Activated CD8-positive, alpha-beta T cell treated with anti-CD3 and anti-CD28 coated beads for 36 hours (primary cell): ENCODE data around the gene CLDN6. TPM values are rescaled to one million over a fixed set of nuclear protein-coding genes. Genes with fewer than 3 reads are reported as not detected.

Source experiments
- ATAC-seq: fragments of 200-7000 bp; cut with Tn5 transposase; one replicate; pipeline ENCODE4 v1.10.0; 2021; ENCODE audit warnings: mild to moderate bottlenecking, moderate library complexity
- CTCF ChIA-PET: fragments of 350-600 bp; sonication (Branson Sonifier 250); formaldehyde crosslinking; loops from one replicate; lab custom pipeline; 2021; ENCODE audit warnings: antibody characterized with exemption; lab: Charles Lee
- POLR2A ChIA-PET: fragments of 350-600 bp; sonication (Branson Sonifier 250); formaldehyde crosslinking; loops from one replicate; lab custom pipeline; 2021; ENCODE audit warnings: antibody characterized with exemption; lab: Charles Lee
- DNase-seq: peaks from one replicate; pipeline ENCODE4 v3.0.0-alpha.2; 2020
- H3K27ac Mint-ChIP-seq: one replicate; pipeline ENCODE4 v1.8.0; 2021; ENCODE audit warnings: mild to moderate bottlenecking, mixed read lengths
- H3K27me3 Mint-ChIP-seq: one replicate; pipeline ENCODE4 v1.8.0; 2021; ENCODE audit warnings: mixed read lengths
- H3K36me3 Mint-ChIP-seq: one replicate; pipeline ENCODE4 v1.8.0; 2021; ENCODE audit warnings: low read depth, mixed read lengths
- H3K4me1 Mint-ChIP-seq: one replicate; pipeline ENCODE4 v1.8.0; 2021; ENCODE audit warnings: low read depth, mixed read lengths
- H3K4me3 Mint-ChIP-seq: one replicate; pipeline ENCODE4 v1.8.0; 2021; ENCODE audit warnings: mild to moderate bottlenecking, moderate library complexity, mixed read lengths
- H3K9me3 Mint-ChIP-seq: one replicate; pipeline ENCODE4 v1.8.0; 2021; ENCODE audit warnings: mixed read lengths
- intact Hi-C: fragments of 100-400 bp; cut with micrococcal nuclease; formaldehyde crosslinking; loops from one replicate; pipeline ENCODE4 v1.10.0; 2022
- total RNA-seq, 2 experiments: library from RNA; stranded (reverse); gene quantifications; one replicate each; pipeline ENCODE4 v1.2.3, GENCODE V29; 2021
- TF ChIP-seq, protein P1 (sequence below): fragments of 200-600 bp; IDR thresholded peaks from one replicate; pipeline ENCODE4 v1.8.0; 2022; ENCODE audit warnings: antibody characterized with exemption, mild to moderate bottlenecking

Gene CLDN6
- total RNA-seq, 2 experiments from 2014 or later, result not detected

DNA sequence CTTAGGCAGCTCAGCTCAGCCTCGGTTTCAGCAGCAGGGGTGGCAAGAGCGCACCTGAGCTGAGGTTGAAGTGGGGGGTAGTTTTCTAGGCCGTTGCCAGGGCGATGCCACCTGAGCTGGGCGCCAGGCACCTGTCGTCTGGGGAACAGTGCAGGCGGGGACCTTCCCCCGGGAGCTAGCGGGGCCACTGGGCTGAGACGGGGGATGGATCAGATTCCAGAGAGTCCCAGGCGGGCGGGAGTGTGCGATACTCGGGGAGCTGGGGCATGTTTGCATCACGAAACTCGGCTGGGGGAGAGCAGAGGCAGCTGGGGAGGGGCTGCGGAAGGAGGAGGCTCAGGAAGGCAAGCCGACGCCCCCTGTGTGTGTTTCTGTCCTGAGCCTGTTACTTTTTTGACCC lies 5.7 kb downstream of the CLDN6 start:
- H3K4me3 Mint-ChIP-seq, result no peak overlapping the region
- POLR2A ChIA-PET, result interaction anchor here (0.9 kb wide), 1 partner anchor 18 kb away, joined by 3 read pairs; no protein-coding TSS in a partner anchor
- TF ChIP-seq, protein P1, sequence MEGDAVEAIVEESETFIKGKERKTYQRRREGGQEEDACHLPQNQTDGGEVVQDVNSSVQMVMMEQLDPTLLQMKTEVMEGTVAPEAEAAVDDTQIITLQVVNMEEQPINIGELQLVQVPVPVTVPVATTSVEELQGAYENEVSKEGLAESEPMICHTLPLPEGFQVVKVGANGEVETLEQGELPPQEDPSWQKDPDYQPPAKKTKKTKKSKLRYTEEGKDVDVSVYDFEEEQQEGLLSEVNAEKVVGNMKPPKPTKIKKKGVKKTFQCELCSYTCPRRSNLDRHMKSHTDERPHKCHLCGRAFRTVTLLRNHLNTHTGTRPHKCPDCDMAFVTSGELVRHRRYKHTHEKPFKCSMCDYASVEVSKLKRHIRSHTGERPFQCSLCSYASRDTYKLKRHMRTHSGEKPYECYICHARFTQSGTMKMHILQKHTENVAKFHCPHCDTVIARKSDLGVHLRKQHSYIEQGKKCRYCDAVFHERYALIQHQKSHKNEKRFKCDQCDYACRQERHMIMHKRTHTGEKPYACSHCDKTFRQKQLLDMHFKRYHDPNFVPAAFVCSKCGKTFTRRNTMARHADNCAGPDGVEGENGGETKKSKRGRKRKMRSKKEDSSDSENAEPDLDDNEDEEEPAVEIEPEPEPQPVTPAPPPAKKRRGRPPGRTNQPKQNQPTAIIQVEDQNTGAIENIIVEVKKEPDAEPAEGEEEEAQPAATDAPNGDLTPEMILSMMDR, result no peak
- H3K27ac Mint-ChIP-seq, result no peak overlapping the region
- H3K9me3 Mint-ChIP-seq, result no peaks in the 10 kb centered on the region
- no peak for ATAC-seq
- intact Hi-C loops, result no loop called here
- no peaks in the 10 kb centered on the region for H3K36me3 Mint-ChIP-seq
- peaks cover 11% of the 10 kb centered on the region for H3K27me3 Mint-ChIP-seq
- DNase-seq, result no peak
- H3K4me1 Mint-ChIP-seq, result peaks cover 17% of the 10 kb centered on the region
- CTCF ChIA-PET, result interaction anchor here (0.8 to 1.0 kb wide), 2 partner anchors 17 to 19 kb away, joined by 3 to 6 read pairs; no protein-coding TSS in a partner anchor

DNA sequence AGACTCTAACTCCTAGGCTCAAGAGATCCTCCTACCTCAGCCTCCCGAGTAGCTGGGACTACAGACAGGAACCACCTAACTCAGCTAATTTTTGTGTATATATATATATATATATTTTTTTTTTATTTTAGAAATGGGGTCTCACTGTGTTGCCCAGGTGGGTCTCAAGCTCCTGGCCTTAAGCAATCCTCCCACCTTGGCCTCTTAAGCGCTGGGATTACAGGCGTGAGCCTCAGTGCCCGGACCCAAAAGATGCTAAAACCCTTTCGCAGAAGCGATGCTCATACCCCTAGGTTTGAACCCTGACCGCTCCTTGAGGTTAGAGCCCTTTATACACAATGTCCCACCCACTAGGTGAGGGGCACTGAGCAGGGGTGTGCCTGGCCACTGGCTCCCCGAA lies 7.5 kb downstream of the CLDN6 start:
- Mint-ChIP-seq H3K36me3 (no peaks in the 10 kb centered on the region), H3K27me3 (peaks cover 10% of the 10 kb centered on the region), H3K9me3 (no peaks in the 10 kb centered on the region), H3K4me1 (peaks cover 21% of the 10 kb centered on the region), H3K4me3 (no peak overlapping the region), H3K27ac (no peak overlapping the region)
- ATAC-seq, result no peak
- TF ChIP-seq, protein P1, result no peak
- intact Hi-C loops, result no loop called here
- DNase-seq, result no peak
- ChIA-PET CTCF (interaction anchor here (1.6 to 2.1 kb wide), 4 partner anchors 10 to 83 kb away, joined by 4 to 12 read pairs (median 9); partner anchors contain the start of gene TNFRSF12A), POLR2A (no interaction called here)

DNA sequence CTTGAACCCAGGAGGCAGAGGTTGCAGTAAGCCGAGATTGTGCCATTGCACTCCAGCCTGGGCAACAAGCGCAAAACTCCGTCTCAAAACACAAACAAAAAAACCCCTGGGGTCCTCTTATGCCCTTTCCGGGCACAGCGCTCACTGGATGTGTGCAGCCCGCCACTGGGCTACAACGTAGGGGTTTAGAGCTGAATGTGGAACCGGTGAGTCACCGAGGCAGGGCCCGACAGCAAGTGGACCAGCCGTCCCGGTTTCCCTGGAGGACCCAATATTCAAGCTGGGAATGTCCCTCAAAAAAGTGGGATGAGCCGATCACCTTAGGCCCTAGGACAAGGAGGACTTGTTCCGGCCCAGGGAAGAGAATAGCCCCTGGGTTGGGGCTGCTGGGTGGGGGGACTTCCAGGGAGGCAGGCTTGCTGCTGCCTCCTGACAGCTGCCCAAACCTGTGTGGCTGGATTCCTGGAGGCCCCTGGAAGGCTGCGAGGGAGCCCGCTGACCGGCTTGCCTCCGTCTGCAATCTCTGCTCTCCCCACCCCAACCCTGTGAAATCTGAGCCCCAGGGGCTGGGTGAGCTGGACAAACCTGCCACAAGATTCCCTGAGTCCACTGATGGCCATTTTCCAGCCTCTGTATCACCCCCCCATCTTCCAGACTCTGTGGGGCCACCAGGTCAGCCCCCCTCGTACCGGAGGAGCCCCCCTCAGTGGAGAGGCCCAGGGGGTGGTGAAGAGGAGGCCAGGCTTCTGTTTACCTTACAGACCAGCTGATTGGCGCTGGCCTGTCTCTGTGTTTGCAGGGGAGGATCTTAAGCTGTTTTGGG lies 8.2 kb downstream of the CLDN6 start:
- Mint-ChIP-seq H3K4me1 (peaks cover 21% of the 10 kb centered on the region), H3K27me3 (peaks cover 13% of the 10 kb centered on the region), H3K36me3 (no peaks in the 10 kb centered on the region), H3K4me3 (no peak overlapping the region), H3K27ac (no peak overlapping the region), H3K9me3 (no peaks in the 10 kb centered on the region)
- ATAC-seq, result no peak
- POLR2A ChIA-PET, result no interaction called here
- TF ChIP-seq, protein P1, result no peak
- no peak for DNase-seq
- intact Hi-C loops, result no loop called here
- CTCF ChIA-PET, result interaction anchor here (0.8 to 2.1 kb wide), 5 partner anchors 9 to 83 kb away, joined by 3 to 12 read pairs (median 8); partner anchors contain the start of gene TNFRSF12A

DNA sequence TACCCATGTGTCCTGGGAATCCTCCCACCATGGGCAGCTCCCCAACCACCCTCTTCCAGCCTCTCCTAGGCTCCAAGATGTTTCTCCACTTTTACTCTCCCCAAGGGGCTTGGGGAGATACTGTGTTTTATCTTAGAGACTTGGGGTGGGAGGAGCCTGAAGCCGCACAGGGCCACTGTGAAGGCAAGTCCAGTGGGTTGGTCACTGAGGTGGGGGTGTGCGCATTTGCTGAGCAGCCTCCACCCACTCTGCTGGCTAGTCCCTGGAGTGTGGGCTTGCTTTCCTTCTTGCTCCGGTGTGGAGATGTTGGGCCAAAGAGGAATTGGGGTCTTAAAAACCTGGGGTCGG lies 9.3 kb downstream of the CLDN6 start:
- intact Hi-C loops, result no loop called here
- H3K4me3 Mint-ChIP-seq, result no peak overlapping the region
- ChIA-PET CTCF (interaction anchor here (1.2 to 5.3 kb wide), 4 partner anchors 12 to 120 kb away, joined by 7 to 56 read pairs (median 10); partner anchors contain the start of genes CLDN6, HCFC1R1, THOC6 and TNFRSF12A), POLR2A (interaction anchor here (1.7 kb wide), 2 partner anchors 11 to 19 kb away, joined by 5 to 6 read pairs; partner anchors contain the start of gene TNFRSF12A)
- TF ChIP-seq, protein P1, result no peak
- H3K4me1 Mint-ChIP-seq, result peaks cover 21% of the 10 kb centered on the region
- ATAC-seq, result no peak
- H3K36me3 Mint-ChIP-seq, result no peaks in the 10 kb centered on the region
- H3K27me3 Mint-ChIP-seq, result peaks cover 14% of the 10 kb centered on the region
- no peak overlapping the region for H3K27ac Mint-ChIP-seq
- no peaks in the 10 kb centered on the region for H3K9me3 Mint-ChIP-seq
- no peak for DNase-seq
